Smooth muscle cell (in vitro differentiated cells): ENCODE data around the gene ACP3. TPM values are rescaled to one million over a fixed set of nuclear protein-coding genes. Genes with fewer than 3 reads are reported as not detected.

ENCODE experiments used
- DNase-seq: peaks from one replicate; lab custom pipeline; 2025; ENCODE audit not compliant: unreplicated experiment; lab: John Stamatoyannopoulos, UW
- H2AFZ ChIP-seq: fragments of 200-600 bp; sonication (generic); 2 replicates; pipeline ENCODE4 v1.6.0; 2016; ENCODE audit warnings: antibody characterized with exemption, low read depth, mild to moderate bottlenecking
- H3F3A ChIP-seq: fragments of 200-600 bp; sonication (generic); 2 replicates; pipeline ENCODE4 v1.6.0; 2017; ENCODE audit warnings: antibody characterized with exemption, low read depth
- H3K27ac ChIP-seq: fragments of 200-600 bp; sonication (generic); 2 replicates; pipeline ENCODE4 v1.5.1; 2016; ENCODE audit warnings: low read depth, mild to moderate bottlenecking
- H3K27me3 ChIP-seq: fragments of 200-600 bp; sonication (generic); 2 replicates; pipeline ENCODE4 v1.6.1; 2016; ENCODE audit warnings: low read depth, mild to moderate bottlenecking
- H3K36me3 ChIP-seq: fragments of 200-600 bp; sonication (generic); 2 replicates; pipeline ENCODE4 v1.5.1; 2016; ENCODE audit warnings: low read depth
- H3K4me1 ChIP-seq: fragments of 200-600 bp; sonication (generic); 2 replicates; pipeline ENCODE4 v1.5.1; 2016; ENCODE audit warnings: low read depth
- H3K4me2 ChIP-seq: fragments of 200-600 bp; sonication (generic); 2 replicates; pipeline ENCODE4 v1.6.0; 2016; ENCODE audit warnings: mild to moderate bottlenecking
- H3K4me3 ChIP-seq: fragments of 200-600 bp; sonication (generic); 2 replicates; pipeline ENCODE4 v1.5.1; 2016; ENCODE audit warnings: mild to moderate bottlenecking
- H3K79me2 ChIP-seq: fragments of 200-600 bp; sonication (generic); 2 replicates; pipeline ENCODE4 v1.6.0; 2016; ENCODE audit warnings: low read depth, mild to moderate bottlenecking
- H3K9ac ChIP-seq: fragments of 200-600 bp; sonication (generic); 2 replicates; pipeline ENCODE4 v1.6.0; 2016; ENCODE audit warnings: low read depth
- H3K9me3 ChIP-seq: fragments of 200-600 bp; sonication (generic); replicated peaks from 2 replicates; pipeline ENCODE4 v1.5.1; 2016; ENCODE audit warnings: low read depth
- H4K20me1 ChIP-seq: fragments of 200-600 bp; sonication (generic); 2 replicates; pipeline ENCODE4 v1.6.0; 2016; ENCODE audit warnings: low read depth
- WGBS: methylation state at CpG from one replicate; pipeline ENCODE4 v1.1.7; 2016; ENCODE audit warnings: low lambda C conversion rate; 5-methylcytosine and 5-hydroxymethylcytosine counted together
- polyA plus RNA-seq: library from polyadenylated mRNA; unstranded; fragments of >200 nt; fragmentation: Nextera tagmentation; extraction: Ambion mirVana; gene quantifications from 2 replicates; pipeline ENCODE4 v1.2.1, GENCODE V29; 2016
- total RNA-seq: library from RNA; depleted of rRNA; stranded (reverse); fragments of >200 nt; gene quantifications from 2 replicates; pipeline ENCODE4 v1.2.3, GENCODE V29; 2014
- TF ChIP-seq, protein P1 (sequence below): fragments of 200-600 bp; sonication (generic); IDR thresholded peaks from 2 replicates; pipeline ENCODE4 v1.5.1; 2017; ENCODE audit warnings: borderline replicate concordance, mild to moderate bottlenecking, antibody characterized with exemption; ENCODE audit not compliant: insufficient read depth, poor library complexity, severe bottlenecking

Gene ACP3
- total and polyA plus RNA-seq, 2 experiments from 2014 or later = 35.8 to 36.6 TPM

DNA sequence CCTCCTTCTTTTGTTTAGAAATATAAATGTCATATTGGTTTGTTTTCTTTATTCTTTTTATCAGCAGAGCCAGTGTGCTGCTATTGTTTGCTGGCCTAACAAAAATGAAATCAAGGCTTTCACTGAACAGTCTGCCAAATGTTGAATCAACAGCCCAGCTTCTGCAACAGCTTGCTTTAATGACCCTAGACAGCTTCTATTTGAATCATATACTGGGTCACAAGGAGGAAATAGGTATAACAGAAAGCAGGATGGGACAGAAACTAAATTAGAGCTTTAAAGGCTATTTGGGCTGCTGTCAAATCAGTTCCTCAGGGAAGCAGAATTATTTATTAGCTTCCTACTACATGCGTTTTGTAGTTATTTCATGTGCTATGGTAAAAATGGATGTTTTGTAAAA is 88.0 kb downstream of the ACP3 start:
- peak overlapping the region; percentile 73 for H2AFZ ChIP-seq
- H3K4me2 ChIP-seq = peak overlapping the region; percentile 35
- TF ChIP-seq, protein P1, sequence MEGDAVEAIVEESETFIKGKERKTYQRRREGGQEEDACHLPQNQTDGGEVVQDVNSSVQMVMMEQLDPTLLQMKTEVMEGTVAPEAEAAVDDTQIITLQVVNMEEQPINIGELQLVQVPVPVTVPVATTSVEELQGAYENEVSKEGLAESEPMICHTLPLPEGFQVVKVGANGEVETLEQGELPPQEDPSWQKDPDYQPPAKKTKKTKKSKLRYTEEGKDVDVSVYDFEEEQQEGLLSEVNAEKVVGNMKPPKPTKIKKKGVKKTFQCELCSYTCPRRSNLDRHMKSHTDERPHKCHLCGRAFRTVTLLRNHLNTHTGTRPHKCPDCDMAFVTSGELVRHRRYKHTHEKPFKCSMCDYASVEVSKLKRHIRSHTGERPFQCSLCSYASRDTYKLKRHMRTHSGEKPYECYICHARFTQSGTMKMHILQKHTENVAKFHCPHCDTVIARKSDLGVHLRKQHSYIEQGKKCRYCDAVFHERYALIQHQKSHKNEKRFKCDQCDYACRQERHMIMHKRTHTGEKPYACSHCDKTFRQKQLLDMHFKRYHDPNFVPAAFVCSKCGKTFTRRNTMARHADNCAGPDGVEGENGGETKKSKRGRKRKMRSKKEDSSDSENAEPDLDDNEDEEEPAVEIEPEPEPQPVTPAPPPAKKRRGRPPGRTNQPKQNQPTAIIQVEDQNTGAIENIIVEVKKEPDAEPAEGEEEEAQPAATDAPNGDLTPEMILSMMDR = no peak
- H3K9ac ChIP-seq = no peak overlapping the region
- no peaks in the 10 kb centered on the region for H4K20me1 ChIP-seq
- H3K79me2 ChIP-seq = no peaks in the 10 kb centered on the region
- peak overlapping the region; percentile 57 for H3K27ac ChIP-seq
- H3K4me3 ChIP-seq = no peak overlapping the region
- H3K4me1 ChIP-seq = no peaks in the 10 kb centered on the region
- H3K36me3 ChIP-seq = no peaks in the 10 kb centered on the region
- WGBS = 80% methylated on average over 1 of the region's 1 CpG
- H3F3A ChIP-seq = peaks cover 6% of the 10 kb centered on the region
- H3K9me3 ChIP-seq = no peaks in the 10 kb centered on the region
- no peak for DNase-seq
- H3K27me3 ChIP-seq = no peaks in the 10 kb centered on the region

DNA sequence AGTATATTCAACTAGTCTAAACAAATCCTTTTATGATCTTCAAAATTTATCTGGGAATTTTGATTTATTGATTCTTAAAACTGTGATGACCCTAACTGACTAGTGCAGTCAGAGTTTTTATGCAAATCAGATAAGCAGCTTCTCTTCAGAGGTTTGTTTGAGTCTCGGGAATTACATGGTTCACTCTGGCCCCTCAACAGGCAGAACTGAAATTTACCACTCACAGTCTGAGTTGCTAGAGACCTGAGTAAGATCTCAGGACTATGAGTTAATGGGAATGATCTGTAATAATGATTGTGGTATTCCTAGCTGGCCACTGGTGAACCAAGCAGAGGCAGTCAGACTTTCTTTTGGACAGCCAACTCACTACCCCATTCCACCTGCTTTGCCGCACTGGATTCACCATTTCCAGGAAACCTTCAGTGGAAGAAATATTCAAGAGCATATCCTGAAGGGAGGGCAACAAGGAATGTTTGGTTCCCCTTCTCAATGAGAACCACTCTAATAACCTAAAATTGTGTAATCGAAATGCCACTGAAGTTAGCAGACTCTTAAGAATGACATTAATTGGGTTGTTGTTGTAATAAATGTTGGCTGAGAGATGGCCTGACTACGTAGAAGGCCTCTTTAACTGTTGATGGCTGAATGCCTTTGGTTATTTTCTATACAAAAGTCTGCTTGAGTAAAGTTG is 88.5 kb downstream of the ACP3 start:
- Histone ChIP-seq H3K4me3 (no peak overlapping the region), H3K36me3 (no peaks in the 10 kb centered on the region), H3K4me1 (no peaks in the 10 kb centered on the region), H3K27me3 (no peaks in the 10 kb centered on the region), H2AFZ (no peak overlapping the region), H3K9ac (no peak overlapping the region), H4K20me1 (no peaks in the 10 kb centered on the region), H3K79me2 (no peaks in the 10 kb centered on the region), H3K27ac (no peak overlapping the region), H3K9me3 (no peaks in the 10 kb centered on the region), H3F3A (peaks cover 6% of the 10 kb centered on the region), H3K4me2 (no peak overlapping the region)
- TF ChIP-seq, protein P1 = no peak
- no peak for DNase-seq
- WGBS = 75% methylated on average over 4 of the region's 4 CpGs

DNA sequence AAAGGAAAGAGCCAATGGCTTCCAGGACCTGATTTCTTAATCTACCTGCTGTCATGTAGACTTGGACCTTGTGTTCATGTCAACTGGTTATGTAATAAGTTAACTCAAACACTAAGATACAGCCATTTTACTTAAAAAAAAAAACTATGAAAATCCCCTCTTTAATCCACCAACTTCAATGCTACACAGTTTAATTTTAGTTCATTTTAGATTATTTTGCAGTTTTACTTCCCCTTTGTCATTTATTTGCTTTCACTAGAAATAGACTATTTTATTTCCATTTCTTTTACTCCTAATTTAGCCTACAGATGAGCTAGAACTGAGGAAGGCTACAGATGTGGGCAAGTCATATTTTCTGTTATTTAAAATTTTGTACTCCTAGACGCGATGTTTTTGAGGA is 89.4 kb downstream of the ACP3 start:
- TF ChIP-seq, protein P1 = no peak

DNA sequence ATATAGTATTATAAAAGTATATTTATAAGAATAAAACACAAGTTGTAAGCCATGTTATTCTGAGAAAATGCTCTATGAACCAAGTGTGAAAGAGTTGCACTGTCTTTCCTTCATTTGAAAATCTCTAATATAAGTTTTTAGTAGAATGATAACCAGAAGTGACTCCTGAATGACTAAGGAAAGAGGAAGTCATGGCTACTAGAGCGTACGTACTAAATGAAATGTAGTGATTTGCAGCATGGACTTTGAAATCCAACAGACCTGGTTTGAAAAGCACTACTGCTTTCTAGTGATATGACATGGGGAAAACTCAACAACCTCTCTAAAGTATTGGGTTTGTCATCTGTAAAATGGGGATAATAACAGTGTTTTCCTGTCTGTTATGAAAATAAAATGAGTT is 89.8 kb downstream of the ACP3 start:
- DNase-seq = no peak
- Histone ChIP-seq H3K36me3 (no peaks in the 10 kb centered on the region), H3K79me2 (no peaks in the 10 kb centered on the region), H3K9ac (no peak overlapping the region), H3K4me1 (no peaks in the 10 kb centered on the region), H4K20me1 (no peaks in the 10 kb centered on the region), H3K4me2 (no peak overlapping the region), H3K9me3 (no peaks in the 10 kb centered on the region), H2AFZ (no peak overlapping the region), H3K4me3 (no peak overlapping the region), H3K27me3 (no peaks in the 10 kb centered on the region), H3K27ac (no peak overlapping the region), H3F3A (peaks cover 6% of the 10 kb centered on the region)
- TF ChIP-seq, protein P1 = no peak
- WGBS = 95% methylated on average over 2 of the region's 2 CpGs

More for the DNA sequence above, 89.4 kb downstream of the ACP3 start:
- peaks cover 6% of the 10 kb centered on the region for H3F3A ChIP-seq
- no peaks in the 10 kb centered on the region for H3K9me3 ChIP-seq
- no peak overlapping the region for H3K4me3 ChIP-seq
- no peak for DNase-seq
- H3K36me3 ChIP-seq = no peaks in the 10 kb centered on the region
- no peaks in the 10 kb centered on the region for H4K20me1 ChIP-seq
- no peak overlapping the region for H3K4me2 ChIP-seq
- no peak overlapping the region for H2AFZ ChIP-seq
- no peaks in the 10 kb centered on the region for H3K79me2 ChIP-seq
- no peaks in the 10 kb centered on the region for H3K27me3 ChIP-seq
- no peaks in the 10 kb centered on the region for H3K4me1 ChIP-seq
- no peak overlapping the region for H3K27ac ChIP-seq
- H3K9ac ChIP-seq = no peak overlapping the region
- WGBS = 96% methylated on average over 2 of the region's 2 CpGs
